Mucosa of descending colon (tissue), 3 donors: ENCODE results near the gene DST. TPM values are rescaled to one million over a fixed set of nuclear protein-coding genes. Genes with fewer than 3 reads are reported as not detected.
A peak's percentile ranks its signal among the peaks of the same experiment; 100 is the strongest.

Experiments
- ATAC-seq: fragments of 200-7000 bp; cut with Tn5 transposase; one replicate; pipeline ENCODE4 v1.9.1; 2020; ENCODE audit warnings: mild to moderate bottlenecking, moderate library complexity
- DNase-seq, 3 donors: peaks; one replicate each; pipeline ENCODE4 v3.0.0-alpha.2; 2020
- H3K36me3 ChIP-seq: fragments of 200-600 bp; one replicate; pipeline ENCODE4 v1.8.0; 2021; ENCODE audit warnings: low read depth, mild to moderate bottlenecking
- H3K4me1 ChIP-seq: fragments of 200-600 bp; one replicate; pipeline ENCODE4 v1.8.0; 2021; ENCODE audit warnings: low read depth, mild to moderate bottlenecking
- H3K4me3 ChIP-seq: fragments of 200-600 bp; one replicate; pipeline ENCODE4 v1.8.0; 2021; ENCODE audit warnings: mild to moderate bottlenecking
- H3K9me3 ChIP-seq: fragments of 200-600 bp; one replicate; pipeline ENCODE4 v1.8.0; 2021; ENCODE audit warnings: mild to moderate bottlenecking
- intact Hi-C, 2 donors: fragments of 100-400 bp; cut with DNase I in 1 of 2; cut with micrococcal nuclease in 1 of 2; formaldehyde crosslinking; loops; one replicate each; pipeline versions ENCODE4 v1.11.0 to v1.11.1; 2022; cut with DNase I, micrococcal nuclease
- total RNA-seq, 3 donors: library from RNA; stranded (reverse); fragmentation: NEBNext Ultra II Directional in 2 of 3; extraction: Animal tissue kit (Norgen Biotek cat#: 25700) in 2 of 3; gene quantifications; one replicate each; pipeline versions ENCODE4 v1.2.1 to v1.2.4, GENCODE V29; 2021 to 2023
- TF ChIP-seq, protein P1 (sequence below): fragments of 200-600 bp; IDR thresholded peaks from one replicate; pipeline ENCODE4 v1.8.0; 2022; ENCODE audit warnings: antibody characterized with exemption, mild to moderate bottlenecking
- donor health status: DM: no; HTN: no; CAD: no; lungs with moderate emphysema.
- donor health status: DM: no; HTN: no; CAD: no.
- donor health status: DM: no; HTN: yes; CAD: no.

DST gene
- total RNA-seq, 3 donors from 2014 or later = 208 to 580 (median 356) TPM

DNA sequence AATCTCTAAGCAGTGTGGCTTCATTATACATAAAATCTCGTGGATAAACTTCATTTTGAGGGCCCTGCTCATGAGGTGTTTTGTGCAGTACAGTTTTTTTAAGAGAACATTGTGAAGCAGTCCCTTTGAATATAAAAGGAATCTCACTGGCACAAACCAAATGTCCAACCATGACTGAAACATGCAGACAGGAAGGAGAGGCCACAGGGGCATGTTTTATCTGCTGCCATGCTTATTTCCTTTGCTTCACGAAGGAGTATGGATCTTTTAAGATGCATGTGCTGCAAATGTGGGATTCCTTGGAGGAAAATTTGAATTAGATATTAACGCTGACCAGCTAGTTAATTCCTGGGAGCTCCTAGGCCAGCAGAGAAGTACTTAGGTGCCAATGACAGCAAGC lies 192.3 kb downstream of the DST start:
- no peak for DNase-seq
- intact Hi-C loops = loop anchor here in 1 of 2 donors (2.0 kb wide), 1 partner anchor 62 kb away; no protein-coding TSS in a partner anchor
- Histone ChIP-seq H3K4me3 (no peak overlapping the region), H3K9me3 (no peaks in the 10 kb centered on the region), H3K4me1 (no peaks in the 10 kb centered on the region), H3K36me3 (no peaks in the 10 kb centered on the region)
- TF ChIP-seq, protein P1, sequence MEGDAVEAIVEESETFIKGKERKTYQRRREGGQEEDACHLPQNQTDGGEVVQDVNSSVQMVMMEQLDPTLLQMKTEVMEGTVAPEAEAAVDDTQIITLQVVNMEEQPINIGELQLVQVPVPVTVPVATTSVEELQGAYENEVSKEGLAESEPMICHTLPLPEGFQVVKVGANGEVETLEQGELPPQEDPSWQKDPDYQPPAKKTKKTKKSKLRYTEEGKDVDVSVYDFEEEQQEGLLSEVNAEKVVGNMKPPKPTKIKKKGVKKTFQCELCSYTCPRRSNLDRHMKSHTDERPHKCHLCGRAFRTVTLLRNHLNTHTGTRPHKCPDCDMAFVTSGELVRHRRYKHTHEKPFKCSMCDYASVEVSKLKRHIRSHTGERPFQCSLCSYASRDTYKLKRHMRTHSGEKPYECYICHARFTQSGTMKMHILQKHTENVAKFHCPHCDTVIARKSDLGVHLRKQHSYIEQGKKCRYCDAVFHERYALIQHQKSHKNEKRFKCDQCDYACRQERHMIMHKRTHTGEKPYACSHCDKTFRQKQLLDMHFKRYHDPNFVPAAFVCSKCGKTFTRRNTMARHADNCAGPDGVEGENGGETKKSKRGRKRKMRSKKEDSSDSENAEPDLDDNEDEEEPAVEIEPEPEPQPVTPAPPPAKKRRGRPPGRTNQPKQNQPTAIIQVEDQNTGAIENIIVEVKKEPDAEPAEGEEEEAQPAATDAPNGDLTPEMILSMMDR = no peak
- ATAC-seq = no peak

DNA sequence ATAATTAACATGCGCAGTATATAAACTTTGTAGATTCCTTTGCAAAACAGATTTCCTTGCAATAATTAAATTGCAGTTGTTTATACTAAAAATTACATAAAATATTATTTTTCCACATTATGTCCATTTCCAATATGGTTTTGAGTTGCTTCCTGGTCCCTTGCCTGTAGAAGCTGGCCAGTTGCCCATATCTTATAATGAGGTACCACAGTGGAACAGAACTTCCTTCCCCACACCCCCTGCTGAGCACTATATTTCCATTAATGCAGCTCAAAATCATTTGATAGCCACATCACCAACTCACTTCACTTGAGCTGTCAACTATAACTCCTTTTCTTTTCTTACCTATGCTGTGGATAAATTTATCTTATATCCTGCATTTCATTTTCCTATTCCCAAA lies 194.6 kb downstream of the DST start:
- no peak overlapping the region for H3K4me3 ChIP-seq
- no peaks in the 10 kb centered on the region for H3K36me3 ChIP-seq
- no peaks in the 10 kb centered on the region for H3K9me3 ChIP-seq
- intact Hi-C loops = no loop called here
- H3K4me1 ChIP-seq = no peaks in the 10 kb centered on the region
- DNase-seq (no peak), ATAC-seq (no peak)
- TF ChIP-seq, protein P1 = no peak

DNA sequence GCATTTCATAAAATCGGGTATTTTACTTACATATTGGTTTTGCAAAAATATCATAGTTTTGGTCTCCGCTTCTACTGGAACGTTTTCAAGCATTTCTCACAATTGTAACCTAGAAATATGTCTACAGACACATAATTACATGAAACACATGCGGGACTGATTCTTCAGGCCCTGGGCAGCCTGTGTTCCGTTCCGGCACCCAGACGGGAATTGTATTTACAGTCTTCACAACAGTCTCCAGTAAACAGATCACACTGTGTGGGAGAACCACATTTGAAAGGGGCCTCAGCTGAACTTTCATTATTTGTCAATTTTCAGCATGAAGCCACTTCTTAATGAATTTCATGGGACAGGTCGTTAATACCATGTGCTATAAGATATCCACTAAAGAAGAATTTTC lies 196.9 kb downstream of the DST start:
- no peak for ATAC-seq
- no peaks in the 10 kb centered on the region for H3K9me3 ChIP-seq
- H3K4me3 ChIP-seq = no peak overlapping the region
- DNase-seq = no peak
- intact Hi-C loops = no loop called here
- TF ChIP-seq, protein P1 = no peak
- H3K36me3 ChIP-seq = no peaks in the 10 kb centered on the region
- H3K4me1 ChIP-seq = no peaks in the 10 kb centered on the region

DNA sequence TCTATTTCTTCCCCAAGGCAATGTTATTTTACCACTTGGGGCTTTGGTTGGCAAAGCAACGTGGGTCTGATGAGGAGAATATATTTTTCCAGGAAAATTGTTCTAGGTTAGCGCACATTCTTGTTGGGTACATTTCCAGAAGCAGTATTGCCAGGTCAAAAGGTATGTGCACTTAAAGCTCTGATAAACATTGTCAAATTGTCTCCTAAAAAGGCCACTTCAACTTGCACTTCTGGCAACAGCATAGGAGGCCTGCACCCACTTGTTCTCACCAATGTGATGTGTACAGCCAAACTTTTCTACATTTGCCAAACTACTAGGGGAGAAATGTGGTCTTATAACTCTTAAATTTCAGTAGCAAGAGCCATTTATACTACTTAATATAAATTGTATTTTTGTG lies 197.8 kb downstream of the DST start:
- TF ChIP-seq, protein P1 = no peak
- ATAC-seq = no peak
- no peak overlapping the region for H3K4me3 ChIP-seq
- intact Hi-C loops = no loop called here
- peaks cover 3% of the 10 kb centered on the region for H3K9me3 ChIP-seq
- no peaks in the 10 kb centered on the region for H3K4me1 ChIP-seq
- DNase-seq = no peak
- H3K36me3 ChIP-seq = no peaks in the 10 kb centered on the region

DNA sequence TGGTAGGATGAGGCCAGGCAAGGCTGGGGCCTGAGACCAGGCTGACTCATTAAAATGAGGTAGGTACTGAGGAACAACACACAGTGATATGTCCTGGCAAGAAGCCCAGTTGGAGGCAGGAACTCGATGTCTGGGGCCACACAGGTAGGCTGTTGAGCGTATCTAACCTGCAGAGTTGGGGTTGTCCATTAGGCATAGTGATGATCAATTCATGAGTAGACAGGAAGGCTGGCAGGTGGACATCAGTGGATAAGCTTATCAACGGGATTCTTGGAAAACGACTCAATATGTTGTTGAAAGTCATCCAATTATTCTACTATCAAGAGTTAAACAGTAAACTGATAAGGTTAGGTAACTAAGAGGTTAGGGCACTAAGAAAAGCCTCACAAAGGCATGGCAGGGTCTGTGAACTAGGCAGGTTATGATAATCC lies 202.1 kb downstream of the DST start:
- ATAC-seq (peak; percentile 26), DNase-seq (no peak)
- H3K4me3 ChIP-seq = no peak overlapping the region
- peaks cover 6% of the 10 kb centered on the region for H3K9me3 ChIP-seq
- no peaks in the 10 kb centered on the region for H3K4me1 ChIP-seq
- intact Hi-C loops = no loop called here
- H3K36me3 ChIP-seq = no peaks in the 10 kb centered on the region
- TF ChIP-seq, protein P1 = no peak
